ENCODE data around the gene FNDC8. TPM values are rescaled to one million over a fixed set of nuclear protein-coding genes. Genes with fewer than 3 reads are reported as not detected.

The FNDC8 gene
- total and polyA plus RNA-seq, 9 of the 15 experiments (the other 6 are each of a cell fraction or from before 2014, with no cell fraction given): 0.04 TPM; not detected in 8

- TF ChIP-seq CHAMP1 (IDR thresholded peaks at IDR 0.05): no peak
- peak; percentile 96 for TF ChIP-seq SMC3 (conservative IDR thresholded peaks at IDR 0.05; ENCODE audit: insufficient read depth, low read depth, low read length)
- 0 out of 2 replicates have a peak, but pooled peaks have one; percentile 54 for TF ChIP-seq BHLHE40 (IDR thresholded peaks at IDR 0.05; ENCODE audit: low read length)
- TF ChIP-seq ZNF324 (CRISPR knock-in tag; IDR thresholded peaks at IDR 0.05): no peak
- TF ChIP-seq ZMIZ1 (IDR thresholded peaks at IDR 0.05; ENCODE audit: low read depth in 2 of 2, low read length in 2 of 2): no peak
- TF ChIP-seq ZNF785 (CRISPR knock-in tag; IDR thresholded peaks at IDR 0.05): no peak
- no peak for TF ChIP-seq ZNF12 (CRISPR knock-in tag; IDR thresholded peaks at IDR 0.05)
- TF ChIP-seq ZNF23 (CRISPR knock-in tag; IDR thresholded peaks at IDR 0.05): no peak
- TF ChIP-seq E2F5 (CRISPR knock-in tag; IDR thresholded peaks at IDR 0.05): no peak
- TF ChIP-seq BRCA1 (IDR thresholded peaks at IDR 0.05): no peak
- TF ChIP-seq BRCA1 (CRISPR knock-in tag; IDR thresholded peaks at IDR 0.05): no peak
- TF ChIP-seq CHD2 (IDR thresholded peaks at IDR 0.05; ENCODE audit: low read depth, low read length): peak; percentile 81; the same call in 1 of the 2 replicates
- 0 out of 2 replicates have a peak, but pooled peaks have one; percentile 33 for TF ChIP-seq ZBED1 (IDR thresholded peaks at IDR 0.05)
- no peak for TF ChIP-seq SMARCB1 (IDR thresholded peaks at IDR 0.05; ENCODE audit: insufficient read length, low read depth)
- TF ChIP-seq ZNF639 (CRISPR knock-in tag; conservative IDR thresholded peaks at IDR 0.05 in 1 of 2, IDR thresholded peaks at IDR 0.05 in 1 of 2): no peak
- TF ChIP-seq CBX3 (IDR thresholded peaks at IDR 0.05; ENCODE audit: borderline replicate concordance in 1 of 2, low read length in 2 of 2): no peak
- TF ChIP-seq CBFA2T3 (IDR thresholded peaks at IDR 0.05): no peak
- no peak for TF ChIP-seq CBFB (CRISPR knock-in tag; IDR thresholded peaks at IDR 0.05)
- no peak for TF ChIP-seq ZNF695 (CRISPR knock-in tag; IDR thresholded peaks at IDR 0.05)
These were observed 1.8 kb upstream of the FNDC8 start, which contains the start of gene RAD51D (continued) for GRCh38 chr17:35119370-35120165.
